HepG2 (cell line): ENCODE data around the gene LMAN2. TPM values are rescaled to one million over a fixed set of nuclear protein-coding genes. Genes with fewer than 3 reads are reported as not detected.
A peak's percentile ranks its signal among the peaks of the same experiment; 100 is the strongest.

Source experiments
- BHLHE40 ChIP-seq: IDR thresholded peaks from 2 replicates; pipeline ENCODE4 v1.6.1; 2011; ENCODE audit warnings: low read length, improper control_type of control experiment
- CREM ChIP-seq, 2 experiments: sonication (generic) in 1 of 2; formaldehyde crosslinking in 1 of 2; IDR thresholded peaks; 2 replicates each; pipeline versions ENCODE4 v1.4.0 to v1.6.1; 2016 to 2020; ENCODE audit warnings: antibody characterized with exemption in 1 of 2, mild to moderate bottlenecking in 1 of 2, missing genetic modification reagents in 1 of 2
- EEA1 ChIP-seq: sonication (generic); formaldehyde crosslinking; IDR thresholded peaks from 2 replicates; pipeline ENCODE4 v1.5.1; 2020; ENCODE audit warnings: mild to moderate bottlenecking, missing genetic modification reagents, borderline replicate concordance
- ELF1 ChIP-seq: sonication (generic); formaldehyde crosslinking; IDR thresholded peaks from 2 replicates; pipeline ENCODE4 v1.4.0; 2020; ENCODE audit warnings: missing genetic modification reagents
- GATAD1 ChIP-seq: IDR thresholded peaks from 2 replicates; pipeline ENCODE4 v1.6.1; 2016; ENCODE audit warnings: missing genetic modification reagents, missing compliant biosample characterization
- SOX13 ChIP-seq, 3 experiments: fragments of 450-650 bp in 1 of 3; sonication (generic) in 1 of 3; formaldehyde crosslinking in 1 of 3; IDR thresholded peaks in 2 of 3; conservative IDR thresholded peaks in 1 of 3; 2 replicates each; pipeline versions ENCODE4 v1.5.0 to v1.6.1; 2016 to 2020; ENCODE audit warnings: antibody characterized with exemption in 1 of 3, mild to moderate bottlenecking in 1 of 3, missing compliant biosample characterization in 1 of 3, missing genetic modification reagents in 1 of 3, moderate library complexity in 1 of 3
- SP4 ChIP-seq: sonication (generic); formaldehyde crosslinking; IDR thresholded peaks from 2 replicates; pipeline ENCODE4 v1.8.1; 2023; ENCODE audit warnings: mild to moderate bottlenecking, missing genetic modification reagents
- TP53 ChIP-seq: sonication (generic); formaldehyde crosslinking; conservative IDR thresholded peaks from 2 replicates; pipeline ENCODE4 v1.4.0; 2020; ENCODE audit warnings: missing genetic modification reagents
- ZNF354B ChIP-seq: sonication (generic); formaldehyde crosslinking; IDR thresholded peaks from 2 replicates; pipeline ENCODE4 v1.8.0; 2022; ENCODE audit warnings: mild to moderate bottlenecking, missing genetic modification reagents
- ZNF569 ChIP-seq: sonication (generic); formaldehyde crosslinking; IDR thresholded peaks from 2 replicates; pipeline ENCODE4 v1.5.0; 2020; ENCODE audit warnings: mild to moderate bottlenecking, missing genetic modification reagents, moderate library complexity, borderline replicate concordance
- ZNF576 ChIP-seq: sonication (generic); formaldehyde crosslinking; IDR thresholded peaks from 2 replicates; pipeline ENCODE4 v1.4.0; 2020; ENCODE audit warnings: mild to moderate bottlenecking, missing genetic modification reagents
- ZNF841 ChIP-seq: sonication (generic); formaldehyde crosslinking; IDR thresholded peaks from 2 replicates; pipeline ENCODE4 v1.8.1; 2023; ENCODE audit warnings: missing genetic modification reagents, borderline replicate concordance
- polyA plus RNA-seq, 8 experiments: library from polyadenylated mRNA; depleted of rRNA in 3 of 8; stranded (reverse) in 7 of 8; unstranded in 1 of 8; fragments of >200 nt; fragmentation: Illumina TruSeq in 4 of 8; extraction: Trizol in 4 of 8; gene quantifications; 2 replicates each; pipeline versions ENCODE4 v1.2.1 to v1.2.3, GENCODE V29; 2011 to 2016; ENCODE audit warnings: low read depth in 4 of 8, missing spikeins in 1 of 8, mixed read lengths in 1 of 8; ENCODE audit not compliant: insufficient read depth in 1 of 8
- total RNA-seq, 5 experiments: library from RNA; depleted of rRNA; stranded (reverse); fragments of >200 nt; fragmentation: Illumina TruSeq; extraction: Trizol; gene quantifications; 2 replicates each; pipeline ENCODE4 v1.2.3, GENCODE V29; 2016; ENCODE audit warnings: low read depth in 1 of 5
- TF ChIP-seq, protein P1 (sequence below): sonication (generic); formaldehyde crosslinking; IDR thresholded peaks from 2 replicates; pipeline ENCODE4 v1.4.0; 2020; ENCODE audit warnings: missing genetic modification reagents
- TF ChIP-seq, protein P2 (sequence below): sonication (generic); formaldehyde crosslinking; IDR thresholded peaks from 2 replicates; pipeline ENCODE4 v1.4.0; 2020; ENCODE audit warnings: missing genetic modification reagents
- TF ChIP-seq, protein P3 (sequence below): sonication (generic); formaldehyde crosslinking; IDR thresholded peaks from 2 replicates; pipeline ENCODE4 v1.8.1; 2023; ENCODE audit warnings: mild to moderate bottlenecking, missing genetic modification reagents, borderline replicate concordance
- TF ChIP-seq, protein P4 (sequence below): IDR thresholded peaks from 2 replicates; pipeline ENCODE4 v1.6.1; 2012; ENCODE audit warnings: inconsistent platforms
- TF ChIP-seq, protein P5 (sequence below): sonication (generic); formaldehyde crosslinking; IDR thresholded peaks from 2 replicates; pipeline ENCODE4 v1.8.0; 2022; ENCODE audit warnings: mild to moderate bottlenecking, missing genetic modification reagents; ENCODE audit not compliant: insufficient replicate concordance

LMAN2 gene
- total and polyA plus RNA-seq, 2 of the 13 experiments (the other 11 are each of a cell fraction or from before 2014, with no cell fraction given): 191 to 197 TPM

DNA sequence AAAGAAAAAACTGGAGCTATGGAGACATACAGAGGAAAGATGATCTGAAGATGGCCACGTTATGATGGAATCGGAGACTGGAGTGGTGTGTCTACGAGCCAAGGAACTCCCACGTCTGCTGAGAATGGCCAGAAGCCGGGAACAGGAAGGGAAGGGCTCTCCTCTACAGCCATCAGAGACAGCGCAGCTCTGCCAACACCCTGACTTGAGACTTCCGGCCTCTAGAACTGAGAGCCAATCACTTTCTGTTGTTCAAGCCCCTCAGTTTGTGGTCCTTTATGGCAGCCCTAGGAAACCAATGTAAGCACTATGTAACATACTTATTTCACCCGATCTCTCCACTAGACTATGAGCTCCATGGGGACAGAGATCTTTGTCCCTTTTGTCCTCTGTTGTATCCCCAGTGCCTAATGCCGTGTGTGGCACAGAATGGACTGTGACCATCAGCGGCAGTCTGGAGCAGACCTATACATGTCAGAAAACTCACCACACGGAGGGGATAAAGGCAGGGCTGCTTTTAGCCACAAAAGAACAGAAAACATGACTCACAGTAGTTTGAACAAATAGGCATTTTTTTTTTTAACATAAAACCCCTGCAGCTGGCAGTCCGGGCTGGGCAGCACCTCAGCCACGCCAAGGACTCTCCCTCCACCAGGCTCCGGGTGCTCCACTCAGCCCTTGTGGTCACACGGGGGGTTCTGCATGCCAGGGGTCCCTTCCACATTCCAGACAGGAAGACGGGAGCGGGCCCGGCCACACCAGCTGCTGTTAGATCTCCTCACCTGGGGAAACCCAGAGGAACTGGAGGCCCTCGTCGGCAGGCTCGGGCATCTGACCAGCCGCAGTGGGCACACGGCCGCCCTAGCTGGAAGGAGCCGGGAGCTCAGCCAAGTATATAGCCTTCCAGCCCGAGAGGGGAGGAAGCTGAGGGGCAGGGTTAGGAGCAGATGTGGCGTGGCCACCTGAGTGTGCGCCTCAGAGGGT, 23.6 kb downstream of the LMAN2 start (continued):
- TF ChIP-seq ZNF841 (CRISPR knock-in tag): no peak
- TF ChIP-seq EEA1 (CRISPR knock-in tag): no peak
- TF ChIP-seq, protein P1, sequence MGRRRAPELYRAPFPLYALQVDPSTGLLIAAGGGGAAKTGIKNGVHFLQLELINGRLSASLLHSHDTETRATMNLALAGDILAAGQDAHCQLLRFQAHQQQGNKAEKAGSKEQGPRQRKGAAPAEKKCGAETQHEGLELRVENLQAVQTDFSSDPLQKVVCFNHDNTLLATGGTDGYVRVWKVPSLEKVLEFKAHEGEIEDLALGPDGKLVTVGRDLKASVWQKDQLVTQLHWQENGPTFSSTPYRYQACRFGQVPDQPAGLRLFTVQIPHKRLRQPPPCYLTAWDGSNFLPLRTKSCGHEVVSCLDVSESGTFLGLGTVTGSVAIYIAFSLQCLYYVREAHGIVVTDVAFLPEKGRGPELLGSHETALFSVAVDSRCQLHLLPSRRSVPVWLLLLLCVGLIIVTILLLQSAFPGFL (CRISPR knock-in tag): no peak
- no peak for TF ChIP-seq ZNF354B
- TF ChIP-seq GATAD1 (CRISPR knock-in tag): 0 out of 2 replicates have a peak, but pooled peaks have one; percentile 34
- TF ChIP-seq, protein P2, sequence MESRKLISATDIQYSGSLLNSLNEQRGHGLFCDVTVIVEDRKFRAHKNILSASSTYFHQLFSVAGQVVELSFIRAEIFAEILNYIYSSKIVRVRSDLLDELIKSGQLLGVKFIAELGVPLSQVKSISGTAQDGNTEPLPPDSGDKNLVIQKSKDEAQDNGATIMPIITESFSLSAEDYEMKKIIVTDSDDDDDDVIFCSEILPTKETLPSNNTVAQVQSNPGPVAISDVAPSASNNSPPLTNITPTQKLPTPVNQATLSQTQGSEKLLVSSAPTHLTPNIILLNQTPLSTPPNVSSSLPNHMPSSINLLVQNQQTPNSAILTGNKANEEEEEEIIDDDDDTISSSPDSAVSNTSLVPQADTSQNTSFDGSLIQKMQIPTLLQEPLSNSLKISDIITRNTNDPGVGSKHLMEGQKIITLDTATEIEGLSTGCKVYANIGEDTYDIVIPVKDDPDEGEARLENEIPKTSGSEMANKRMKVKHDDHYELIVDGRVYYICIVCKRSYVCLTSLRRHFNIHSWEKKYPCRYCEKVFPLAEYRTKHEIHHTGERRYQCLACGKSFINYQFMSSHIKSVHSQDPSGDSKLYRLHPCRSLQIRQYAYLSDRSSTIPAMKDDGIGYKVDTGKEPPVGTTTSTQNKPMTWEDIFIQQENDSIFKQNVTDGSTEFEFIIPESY (CRISPR knock-in tag): no peak
- no peak for TF ChIP-seq BHLHE40
- TF ChIP-seq, protein P3, sequence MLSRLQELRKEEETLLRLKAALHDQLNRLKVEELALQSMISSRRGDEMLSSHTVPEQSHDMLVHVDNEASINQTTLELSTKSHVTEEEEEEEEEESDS (CRISPR knock-in tag): no peak
- TF ChIP-seq ZNF576 (CRISPR knock-in tag): no peak
- TF ChIP-seq, protein P4, sequence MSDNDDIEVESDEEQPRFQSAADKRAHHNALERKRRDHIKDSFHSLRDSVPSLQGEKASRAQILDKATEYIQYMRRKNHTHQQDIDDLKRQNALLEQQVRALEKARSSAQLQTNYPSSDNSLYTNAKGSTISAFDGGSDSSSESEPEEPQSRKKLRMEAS: no peak
- no peak for TF ChIP-seq ZNF569
- TF ChIP-seq CREM (IDR thresholded peaks at IDR 0.05): no peak
- no peak for TF ChIP-seq CREM (CRISPR knock-in tag; IDR thresholded peaks at IDR 0.05)
- TF ChIP-seq ELF1 (CRISPR knock-in tag): no peak
- TF ChIP-seq SP4 (CRISPR knock-in tag): 0 out of 2 replicates have a peak, but pooled peaks have one; percentile 16
- TF ChIP-seq TP53 (CRISPR knock-in tag): no peak
- TF ChIP-seq, protein P5, sequence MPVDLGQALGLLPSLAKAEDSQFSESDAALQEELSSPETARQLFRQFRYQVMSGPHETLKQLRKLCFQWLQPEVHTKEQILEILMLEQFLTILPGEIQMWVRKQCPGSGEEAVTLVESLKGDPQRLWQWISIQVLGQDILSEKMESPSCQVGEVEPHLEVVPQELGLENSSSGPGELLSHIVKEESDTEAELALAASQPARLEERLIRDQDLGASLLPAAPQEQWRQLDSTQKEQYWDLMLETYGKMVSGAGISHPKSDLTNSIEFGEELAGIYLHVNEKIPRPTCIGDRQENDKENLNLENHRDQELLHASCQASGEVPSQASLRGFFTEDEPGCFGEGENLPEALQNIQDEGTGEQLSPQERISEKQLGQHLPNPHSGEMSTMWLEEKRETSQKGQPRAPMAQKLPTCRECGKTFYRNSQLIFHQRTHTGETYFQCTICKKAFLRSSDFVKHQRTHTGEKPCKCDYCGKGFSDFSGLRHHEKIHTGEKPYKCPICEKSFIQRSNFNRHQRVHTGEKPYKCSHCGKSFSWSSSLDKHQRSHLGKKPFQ (CRISPR knock-in tag): no peak
- no peak for TF ChIP-seq SOX13 (IDR thresholded peaks at IDR 0.05)
- TF ChIP-seq SOX13 (CRISPR knock-in tag; conservative IDR thresholded peaks at IDR 0.05 in 1 of 2, IDR thresholded peaks at IDR 0.05 in 1 of 2): peak in 1 of 2 experiments; percentile 46; a peak in 1 of 4 replicates
